Omental fat pad (tissue), 4 donors: ENCODE data around the gene FLNC. TPM values are rescaled to one million over a fixed set of nuclear protein-coding genes. Genes with fewer than 3 reads are reported as not detected.
A peak's percentile ranks its signal among the peaks of the same experiment; 100 is the strongest.

Experiments
- ATAC-seq: fragments of 150-250 bp; one replicate; pipeline ENCODE4 v1.9.1; 2016; ENCODE audit warnings: mild to moderate bottlenecking, moderate library complexity; ENCODE audit not compliant: low FRiP score
- DNase-seq: peaks from one replicate; pipeline ENCODE4 v3.0.0-alpha.2; 2019; ENCODE audit warnings: low spot score
- total RNA-seq, 4 donors: library from RNA; depleted of rRNA; stranded (reverse); fragments of >200 nt; gene quantifications; one replicate each; pipeline ENCODE4 v1.1.0, GENCODE V29; 2016
- TF ChIP-seq, protein P1 (sequence below), 3 donors: fragments of 450-650 bp; IDR thresholded peaks; one replicate each; pipeline ENCODE4 v1.5.1; 2016 to 2017; ENCODE audit warnings: antibody characterized with exemption in 3 of 3, mild to moderate bottlenecking in 3 of 3, moderate library complexity in 2 of 3

The FLNC gene
- total RNA-seq, 4 donors from 2014 or later, result 7.7 to 140 (median 25.5) TPM

DNA sequence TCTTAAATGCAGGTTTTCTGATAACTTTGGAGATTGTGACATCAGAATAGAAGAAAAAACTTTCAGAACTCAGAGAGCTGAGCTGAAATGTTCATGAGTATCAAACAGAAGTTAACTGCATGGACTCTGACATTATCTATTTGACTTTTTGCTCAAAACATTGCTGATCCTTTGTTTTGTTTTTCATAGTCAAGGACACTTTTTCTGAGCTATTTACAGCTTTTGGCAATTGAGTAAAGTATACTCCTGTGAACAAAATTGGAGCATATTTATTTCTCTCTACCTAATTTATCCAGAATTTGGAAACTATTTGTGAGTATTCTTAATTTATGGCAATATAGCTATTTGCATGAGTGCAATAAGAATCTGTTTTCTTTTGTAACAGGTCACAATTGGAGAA is 69.2 kb downstream of the FLNC start:
- TF ChIP-seq, protein P1, sequence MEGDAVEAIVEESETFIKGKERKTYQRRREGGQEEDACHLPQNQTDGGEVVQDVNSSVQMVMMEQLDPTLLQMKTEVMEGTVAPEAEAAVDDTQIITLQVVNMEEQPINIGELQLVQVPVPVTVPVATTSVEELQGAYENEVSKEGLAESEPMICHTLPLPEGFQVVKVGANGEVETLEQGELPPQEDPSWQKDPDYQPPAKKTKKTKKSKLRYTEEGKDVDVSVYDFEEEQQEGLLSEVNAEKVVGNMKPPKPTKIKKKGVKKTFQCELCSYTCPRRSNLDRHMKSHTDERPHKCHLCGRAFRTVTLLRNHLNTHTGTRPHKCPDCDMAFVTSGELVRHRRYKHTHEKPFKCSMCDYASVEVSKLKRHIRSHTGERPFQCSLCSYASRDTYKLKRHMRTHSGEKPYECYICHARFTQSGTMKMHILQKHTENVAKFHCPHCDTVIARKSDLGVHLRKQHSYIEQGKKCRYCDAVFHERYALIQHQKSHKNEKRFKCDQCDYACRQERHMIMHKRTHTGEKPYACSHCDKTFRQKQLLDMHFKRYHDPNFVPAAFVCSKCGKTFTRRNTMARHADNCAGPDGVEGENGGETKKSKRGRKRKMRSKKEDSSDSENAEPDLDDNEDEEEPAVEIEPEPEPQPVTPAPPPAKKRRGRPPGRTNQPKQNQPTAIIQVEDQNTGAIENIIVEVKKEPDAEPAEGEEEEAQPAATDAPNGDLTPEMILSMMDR (IDR thresholded peaks at IDR 0.05), result no peak
- no peak for ATAC-seq
- DNase-seq, result no peak

DNA sequence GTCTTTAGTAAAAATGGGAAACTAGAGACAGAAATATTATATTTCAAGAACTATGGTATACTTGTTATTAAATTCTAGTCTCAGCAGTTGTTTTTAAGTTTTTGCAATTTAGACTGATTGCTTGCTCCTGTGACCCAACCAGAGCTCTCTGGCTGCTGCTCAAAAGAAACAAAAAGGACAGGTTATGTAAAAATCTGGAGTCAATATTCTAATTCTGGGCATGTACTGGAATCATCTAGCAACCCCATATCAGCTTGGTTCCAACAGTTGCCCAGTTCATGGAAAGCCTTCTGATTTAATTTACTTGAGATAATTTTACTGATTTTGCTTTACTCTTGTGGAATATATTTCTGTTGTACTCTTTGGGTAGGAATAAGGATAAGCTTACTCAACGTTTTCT is 70.0 kb downstream of the FLNC start:
- no peak for DNase-seq
- ATAC-seq, result no peak
- TF ChIP-seq, protein P1 (IDR thresholded peaks at IDR 0.05), result no peak

GRCh38 chr7:128902761-128903585 is 72.8 kb downstream of the FLNC start:
- TF ChIP-seq, protein P1 (IDR thresholded peaks at IDR 0.05), result no peak
- DNase-seq (no peak), ATAC-seq (no peak)

DNA sequence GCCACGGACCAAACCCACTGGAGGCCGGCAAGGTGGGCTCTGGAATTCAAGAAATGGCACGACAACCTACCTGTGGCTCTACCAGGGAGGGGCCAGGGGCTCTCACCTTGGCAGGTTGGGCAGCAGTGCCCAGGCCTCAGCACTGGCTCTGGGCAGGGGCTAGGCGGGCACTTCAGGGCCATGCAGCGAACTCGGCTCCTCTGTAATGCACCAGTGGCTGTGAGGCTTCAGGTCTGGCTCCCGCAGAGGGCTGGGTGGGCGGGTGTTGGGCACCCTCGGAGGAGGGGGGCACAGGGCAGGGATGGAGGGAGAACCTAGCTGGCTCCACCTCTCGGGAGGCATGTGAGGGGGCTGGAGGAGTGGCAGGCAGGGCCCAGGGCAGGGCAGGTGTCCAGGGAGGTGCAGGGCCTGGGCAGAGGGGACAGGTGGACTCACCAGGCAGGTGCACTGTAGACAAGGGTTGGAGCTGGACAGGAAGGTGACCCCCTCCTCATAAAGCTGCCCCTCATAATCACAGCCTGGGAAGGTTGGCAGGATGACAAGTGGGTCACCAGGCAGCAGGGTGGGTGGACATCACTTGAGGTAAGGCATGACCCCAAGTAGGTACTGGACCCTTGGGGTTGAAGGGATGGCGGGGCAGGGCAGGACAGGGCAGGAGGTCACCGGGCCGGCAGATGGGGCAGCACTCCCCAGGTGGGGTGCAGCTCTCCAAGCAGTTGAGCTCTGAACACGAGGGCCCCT is 73.6 kb downstream of the FLNC start:
- DNase-seq (no peak), ATAC-seq (peak; percentile 17)
- TF ChIP-seq, protein P1 (IDR thresholded peaks at IDR 0.05), result no peak

GRCh38 chr7:128904381-128905197 is 74.4 kb downstream of the FLNC start:
- DNase-seq (no peak), ATAC-seq (no peak)
- TF ChIP-seq, protein P1 (IDR thresholded peaks at IDR 0.05), result no peak

- ATAC-seq, result no peak
- TF ChIP-seq, protein P1 (IDR thresholded peaks at IDR 0.05), result no peak
These were observed 76.0 kb downstream of the FLNC start for GRCh38 chr7:128906001-128906765.

More at GRCh38 chr7:128906001-128906765, 76.0 kb downstream of the FLNC start:
- DNase-seq, result peak; percentile 5
